ENCODE measurements around the gene STARD5.
"Not testable (repeated sequence)": the region's sequence is repeated elsewhere in the genome, so short reads cannot be mapped to it uniquely, and the experiment has no call there.

Gene STARD5, protein sequence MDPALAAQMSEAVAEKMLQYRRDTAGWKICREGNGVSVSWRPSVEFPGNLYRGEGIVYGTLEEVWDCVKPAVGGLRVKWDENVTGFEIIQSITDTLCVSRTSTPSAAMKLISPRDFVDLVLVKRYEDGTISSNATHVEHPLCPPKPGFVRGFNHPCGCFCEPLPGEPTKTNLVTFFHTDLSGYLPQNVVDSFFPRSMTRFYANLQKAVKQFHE

DNA sequence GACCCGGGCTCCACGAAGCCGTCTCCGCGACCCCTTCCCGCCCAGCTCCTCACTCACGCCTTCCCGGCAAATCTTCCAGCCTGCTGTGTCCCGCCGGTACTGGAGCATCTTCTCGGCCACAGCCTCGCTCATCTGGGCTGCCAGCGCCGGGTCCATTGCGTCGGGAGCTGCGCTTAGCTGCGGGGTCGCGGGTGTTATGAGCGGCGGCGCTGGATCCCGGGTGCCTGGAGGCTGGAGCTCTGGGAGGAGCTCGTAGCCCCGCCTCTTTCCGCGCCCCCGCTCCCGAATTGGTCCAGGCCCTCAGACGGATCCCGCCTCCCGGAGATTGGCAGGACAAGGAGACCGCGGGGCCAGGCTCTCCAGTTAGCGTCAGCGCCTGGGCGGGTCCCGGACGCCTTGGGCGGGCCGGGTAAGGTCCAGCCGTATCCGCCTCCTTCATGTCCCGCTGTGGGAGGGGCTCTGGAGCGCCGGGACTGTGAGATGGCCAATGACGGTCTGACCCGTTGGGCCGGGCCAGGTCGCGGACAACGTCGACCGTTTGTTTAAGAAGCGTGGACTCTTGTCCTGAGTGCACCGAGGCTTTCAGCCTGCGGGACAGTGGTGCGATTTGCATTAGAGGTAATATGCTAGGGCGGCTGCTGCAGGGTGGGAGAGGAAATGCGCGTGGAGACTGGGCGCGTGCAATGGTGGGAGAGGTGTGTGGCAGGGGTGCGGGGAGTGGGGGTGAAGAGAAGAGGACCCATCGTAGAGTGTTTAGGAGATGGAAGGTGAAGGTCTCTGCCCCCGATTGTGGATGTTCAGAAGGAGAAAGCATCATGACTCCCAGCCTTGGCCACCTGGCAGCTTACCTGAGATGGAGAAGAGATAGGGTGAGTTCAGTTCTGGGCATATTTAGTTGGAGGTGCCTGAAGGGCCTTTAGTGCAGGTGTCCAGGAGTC, at the start of gene STARD5:
TSS of gene STARD5 (minus strand) at position 198 of the 938 bp plus-strand sequence. CDS start at position 156, 42 bp downstream.
- DNase-seq, result peak; percentile 90

DNA sequence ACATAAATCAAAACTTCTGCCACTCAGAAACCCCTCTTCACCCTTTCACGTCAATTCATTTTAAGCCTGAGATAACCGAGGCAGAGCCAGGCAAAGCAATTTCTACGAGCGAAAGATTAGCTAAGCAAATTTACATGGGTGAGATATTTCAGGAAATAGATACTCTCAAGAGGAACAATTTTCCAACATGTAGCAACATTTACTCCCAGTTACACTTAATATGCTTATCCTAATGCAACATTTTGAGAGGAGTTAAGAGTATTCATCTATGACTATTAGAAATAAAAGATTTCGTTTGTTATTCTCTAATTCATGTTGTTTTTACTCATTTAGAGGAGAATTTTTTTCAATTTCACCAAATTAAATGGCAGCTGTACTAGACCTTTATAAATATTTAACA, 49.2 kb upstream of the STARD5 start:
- no peak for DNase-seq

DNA sequence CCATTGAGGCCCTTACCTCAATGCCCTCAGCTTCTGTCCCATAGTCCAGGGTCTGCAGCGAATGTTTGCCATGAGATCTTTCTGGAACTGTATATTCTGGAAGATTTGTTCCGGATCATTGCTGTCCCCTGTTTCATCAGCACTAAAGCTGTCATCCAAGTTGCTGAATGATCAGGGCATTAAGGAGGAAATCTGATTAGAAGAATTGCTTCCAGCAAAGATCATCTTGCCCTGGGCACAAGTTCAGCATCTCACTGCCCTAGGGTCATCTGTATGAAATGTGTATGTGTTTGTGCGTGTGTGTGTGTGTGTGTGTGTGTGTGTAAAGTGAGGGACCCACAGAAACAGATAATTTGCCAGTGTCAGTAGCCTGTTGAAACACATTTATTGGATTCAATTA, 48.6 kb upstream of the STARD5 start:
- no peak for DNase-seq

DNA sequence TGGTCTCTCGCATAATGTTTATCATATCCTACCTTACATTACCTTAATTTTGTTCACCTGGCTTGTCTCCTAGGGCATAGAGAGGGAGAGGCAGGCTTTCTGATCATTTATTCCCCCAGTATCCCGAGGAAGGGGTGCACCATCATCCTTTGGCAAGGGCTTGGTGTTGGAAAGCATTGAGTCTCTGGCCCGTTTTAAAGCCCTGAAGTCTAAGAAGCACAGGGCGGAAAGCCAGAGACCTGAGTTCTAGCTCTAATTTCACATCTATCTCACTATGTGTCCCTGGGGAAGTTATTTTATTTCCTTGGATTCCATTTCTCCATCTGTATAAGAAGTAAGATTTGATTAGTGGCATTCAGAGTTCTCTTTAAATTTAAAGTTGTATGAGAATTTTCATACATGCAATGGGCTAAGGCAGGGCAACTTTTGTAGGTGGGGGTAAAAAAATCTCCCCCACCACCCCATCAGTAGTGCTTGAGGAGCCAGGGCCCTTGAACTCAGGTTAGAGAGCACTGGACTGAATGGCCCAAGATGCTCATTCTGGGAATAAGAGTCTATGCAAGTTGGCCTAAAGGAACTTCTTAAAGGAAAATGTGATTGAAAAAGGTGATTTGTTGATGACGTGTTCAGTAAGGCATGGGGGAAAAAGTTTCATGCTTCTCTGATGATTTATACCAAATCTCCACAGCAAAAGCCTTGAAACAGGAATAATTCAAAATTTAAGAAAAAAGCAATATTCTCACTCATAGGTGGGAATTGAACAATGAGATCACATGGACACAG, 40.0 kb upstream of the STARD5 start:
- DNase-seq, result no peak

DNA sequence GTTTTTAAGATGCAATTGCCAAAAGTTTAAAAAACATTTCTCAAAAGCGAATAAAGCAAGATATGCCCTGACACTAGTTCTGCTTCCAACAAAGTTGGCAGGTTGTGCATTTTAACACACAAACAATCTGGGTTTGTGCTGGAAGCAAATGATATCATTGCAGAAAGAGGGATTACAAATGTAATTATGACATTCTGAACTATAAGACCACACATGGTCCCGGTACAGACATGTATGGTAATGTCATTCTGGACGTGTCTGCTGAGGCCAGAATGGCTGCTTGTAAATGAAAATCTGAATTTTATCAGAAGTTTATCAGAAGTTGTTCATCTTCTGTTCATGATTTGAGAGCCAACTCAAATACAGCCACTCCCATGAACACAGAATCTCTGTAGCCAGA, 39.3 kb upstream of the STARD5 start:
- no peak for DNase-seq

DNA sequence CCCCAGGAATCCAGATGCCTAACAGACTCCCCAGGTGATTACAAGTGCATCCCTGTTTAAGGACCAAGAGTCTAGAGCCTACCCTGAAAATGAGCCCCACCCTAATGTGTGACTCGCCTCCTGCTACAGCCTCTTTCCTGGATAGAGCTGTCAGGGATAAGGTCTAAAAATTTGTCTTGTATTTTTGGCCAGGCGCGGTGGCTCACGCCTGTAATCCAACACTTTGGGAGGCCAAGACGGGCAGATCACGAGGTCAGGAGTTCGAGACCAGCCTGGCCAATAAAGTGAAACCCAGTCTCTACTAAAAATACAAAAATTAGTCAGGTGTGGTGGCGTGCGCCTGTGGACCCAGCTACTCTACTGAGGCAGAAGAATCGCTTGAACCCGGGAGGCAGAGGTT, 38.8 kb upstream of the STARD5 start:
- DNase-seq, result no peak

DNA sequence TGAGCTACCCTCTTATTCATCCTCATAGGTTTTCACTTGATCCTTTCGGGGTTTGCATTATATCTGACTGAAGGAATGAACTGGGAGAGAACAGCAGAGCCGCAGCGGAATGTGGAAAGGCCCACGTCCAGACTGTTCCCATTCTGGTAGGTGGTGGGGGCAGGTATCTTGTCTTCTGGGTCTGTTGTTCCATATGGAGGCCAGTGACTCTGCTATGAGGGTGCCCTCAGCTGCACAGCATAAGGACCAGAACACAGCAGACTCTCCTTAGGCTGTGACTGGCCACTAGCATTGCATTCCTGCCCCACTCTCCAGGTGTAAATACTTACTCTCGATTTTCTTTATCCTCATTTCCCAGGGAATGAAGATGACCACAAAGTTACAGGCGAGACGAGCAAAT, 38.0 kb upstream of the STARD5 start:
- no peak for DNase-seq

DNA sequence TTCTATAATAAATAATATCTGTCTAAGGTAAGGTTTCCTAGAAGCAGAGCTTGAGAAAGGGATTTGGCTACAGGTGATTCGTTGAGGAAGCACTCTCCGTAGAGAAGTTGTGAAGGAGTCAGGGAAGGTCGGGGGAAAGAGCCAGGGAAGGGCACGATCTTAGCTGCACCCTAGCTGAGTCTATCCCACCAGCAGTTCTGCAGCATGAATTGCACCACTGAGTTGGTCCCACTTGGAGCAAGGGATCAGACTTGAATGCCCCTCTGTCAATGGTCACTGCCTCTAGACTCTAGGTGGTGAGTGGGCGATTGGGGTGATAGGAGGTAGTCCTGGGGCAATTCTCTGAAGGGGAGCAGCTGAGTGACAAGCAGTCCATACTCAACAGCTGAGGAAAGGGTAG, 36.5 kb upstream of the STARD5 start:
- DNase-seq, result no peak

DNA sequence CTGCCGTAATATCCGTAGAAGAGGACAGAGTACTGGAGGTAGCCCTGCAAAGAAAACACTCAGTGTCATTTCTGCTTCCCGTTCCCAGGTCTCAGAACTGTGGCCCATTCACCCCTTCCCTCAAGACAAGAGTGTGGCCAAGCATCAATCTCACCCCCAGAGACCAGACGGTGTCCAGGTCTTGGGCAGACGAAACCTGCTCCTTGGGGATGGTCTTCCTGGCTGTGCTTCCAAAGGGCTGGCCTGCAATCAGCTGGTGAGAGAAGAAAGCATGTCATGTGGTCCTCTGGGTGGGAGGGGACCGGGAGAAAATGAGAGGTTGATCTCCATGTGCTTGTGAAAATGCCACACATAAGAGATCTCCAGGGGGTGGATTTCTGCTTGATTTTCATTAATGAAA, 34.3 kb upstream of the STARD5 start:
- DNase-seq, result no peak

DNA sequence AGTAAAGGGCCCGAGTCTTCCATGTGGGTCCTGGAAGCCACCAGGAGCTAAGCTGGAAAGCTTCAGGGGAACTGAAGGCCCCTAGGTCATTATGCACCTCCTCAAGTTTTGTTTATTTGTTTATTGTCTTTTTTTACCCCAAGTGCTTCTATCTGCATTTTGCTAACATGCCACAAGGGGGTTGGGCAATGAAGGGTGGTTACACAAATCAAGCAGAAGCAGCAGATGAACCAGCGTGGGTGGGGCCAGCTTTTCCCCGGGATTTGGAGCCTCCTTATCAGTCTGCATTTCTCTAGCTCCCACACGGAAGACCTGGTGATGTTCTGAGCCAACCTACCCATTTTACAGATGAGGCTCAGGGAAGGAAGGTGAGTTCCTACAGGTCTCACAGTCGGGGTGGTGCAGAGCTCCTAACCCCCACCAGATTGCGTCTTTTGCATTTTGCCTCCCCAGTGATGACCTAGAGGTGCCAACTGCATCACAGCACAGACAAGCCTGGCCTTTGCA, 33.3 kb upstream of the STARD5 start:
- DNase-seq, result no peak

DNA sequence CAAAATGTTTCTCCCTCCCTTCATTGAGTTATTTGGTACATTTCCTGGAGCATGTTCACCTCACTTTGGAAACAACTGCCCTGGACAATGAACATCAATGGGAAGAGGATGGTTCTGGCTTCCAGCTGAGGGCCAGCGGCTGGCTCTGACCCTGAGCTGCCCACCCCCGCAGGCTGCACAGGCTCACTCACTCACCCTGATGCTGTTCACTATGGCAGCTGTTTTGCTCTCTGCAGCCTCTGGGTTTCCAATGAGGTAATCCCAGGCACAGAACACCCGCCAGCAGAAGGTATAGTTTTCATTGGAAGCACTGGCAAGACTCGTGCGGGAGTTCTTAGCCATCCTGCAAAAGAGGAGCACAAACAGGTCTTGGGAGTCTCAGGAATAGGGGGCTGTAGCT, 32.3 kb upstream of the STARD5 start:
- no peak for DNase-seq

DNA sequence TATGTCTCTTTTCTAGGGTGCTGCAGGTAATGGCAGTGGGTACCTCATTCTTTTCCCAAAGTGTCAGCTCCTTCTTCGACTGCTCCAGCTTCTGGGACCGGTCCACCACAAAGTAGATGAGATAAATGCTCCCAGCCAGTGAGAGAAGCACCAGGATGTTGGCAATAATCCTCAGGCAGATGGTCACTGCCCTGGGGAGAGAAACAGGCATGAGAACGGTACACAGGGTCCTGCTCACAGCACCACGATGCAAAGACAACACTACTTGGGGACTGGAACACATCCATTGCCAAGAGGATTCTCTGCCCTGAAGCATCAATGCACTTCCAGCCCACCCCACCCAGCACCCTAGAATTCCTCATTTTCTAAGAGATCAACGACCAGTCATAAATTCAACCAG, 27.7 kb upstream of the STARD5 start:
- DNase-seq, result no peak

DNA sequence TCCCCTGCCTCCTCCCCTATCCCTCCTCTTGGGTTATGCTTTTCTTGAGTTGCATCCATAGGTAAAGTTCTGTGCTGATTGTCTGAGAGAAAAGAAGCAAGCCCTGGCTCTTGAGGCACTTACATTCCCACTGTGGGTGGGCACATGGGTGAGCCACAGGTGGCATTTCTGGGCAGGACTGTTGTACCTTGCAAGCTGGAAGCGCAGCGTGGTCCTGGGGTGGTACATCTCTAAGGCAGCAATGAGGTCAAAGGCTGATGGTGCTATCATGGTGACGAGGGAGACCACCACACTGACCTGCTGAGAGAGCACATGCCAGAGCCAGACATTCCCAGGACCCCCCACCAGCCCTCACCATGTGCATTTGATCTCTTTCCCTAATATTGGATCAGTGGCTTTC, 25.3 kb upstream of the STARD5 start:
- DNase-seq, result no peak

DNA sequence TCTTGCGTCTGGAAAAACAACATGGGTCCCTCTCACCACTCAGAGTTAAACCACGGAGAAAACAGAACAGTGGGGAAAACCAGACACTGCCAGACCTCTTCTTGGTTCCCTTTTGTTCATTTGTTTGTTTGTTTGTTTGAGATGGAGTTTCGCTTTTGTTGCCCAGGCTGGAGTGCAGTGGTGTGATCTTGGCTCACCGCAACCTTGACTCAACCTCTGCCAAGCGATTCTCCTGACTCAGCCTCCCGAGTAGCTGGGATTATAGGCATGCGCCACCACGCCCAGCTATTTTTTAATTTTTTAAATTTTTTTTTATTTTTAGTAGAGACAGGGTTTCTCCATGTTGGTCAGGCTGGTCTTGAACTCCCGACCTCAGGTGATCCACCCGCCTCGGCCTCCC, 24.8 kb upstream of the STARD5 start:
- not testable (repeated sequence) for DNase-seq

DNA sequence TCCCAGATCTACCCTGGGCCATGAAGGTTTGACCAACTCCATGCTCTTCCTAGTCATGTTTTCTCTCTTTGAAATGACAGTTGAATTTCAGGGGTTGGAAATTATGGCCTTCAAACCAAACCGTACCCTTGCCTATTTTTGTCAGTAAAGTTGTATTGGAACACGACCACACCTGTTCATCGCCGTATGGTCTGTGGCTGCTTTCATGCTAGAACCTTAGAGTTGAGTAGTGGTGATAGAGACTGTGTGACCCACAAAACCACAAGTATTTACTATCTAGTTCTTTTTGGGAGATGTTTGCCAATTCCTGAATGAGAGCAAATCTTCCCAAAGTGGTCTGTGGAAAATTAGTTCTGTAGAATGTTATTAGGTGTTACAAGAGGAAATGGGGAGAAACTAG, 24.0 kb upstream of the STARD5 start:
- no peak for DNase-seq

DNA sequence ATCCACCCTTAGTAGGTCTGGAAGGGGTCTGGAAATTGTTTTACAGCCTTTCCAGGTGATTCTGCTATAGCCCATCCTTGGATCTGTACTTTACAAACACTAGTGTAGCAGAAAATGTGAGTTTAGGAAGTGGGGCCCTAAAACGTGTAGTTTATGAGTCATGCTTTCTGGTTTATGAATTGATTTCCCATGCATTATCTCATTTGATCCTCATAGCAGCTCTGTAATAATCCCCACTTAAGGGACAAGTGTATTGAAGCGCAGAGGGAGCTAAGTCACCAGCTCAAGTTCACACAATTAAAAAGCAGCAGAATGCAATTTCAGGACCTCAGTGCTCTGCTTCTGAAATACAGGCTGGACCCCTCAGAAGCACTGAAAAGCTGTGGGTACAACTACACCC, 22.7 kb upstream of the STARD5 start:
- no peak for DNase-seq

DNA sequence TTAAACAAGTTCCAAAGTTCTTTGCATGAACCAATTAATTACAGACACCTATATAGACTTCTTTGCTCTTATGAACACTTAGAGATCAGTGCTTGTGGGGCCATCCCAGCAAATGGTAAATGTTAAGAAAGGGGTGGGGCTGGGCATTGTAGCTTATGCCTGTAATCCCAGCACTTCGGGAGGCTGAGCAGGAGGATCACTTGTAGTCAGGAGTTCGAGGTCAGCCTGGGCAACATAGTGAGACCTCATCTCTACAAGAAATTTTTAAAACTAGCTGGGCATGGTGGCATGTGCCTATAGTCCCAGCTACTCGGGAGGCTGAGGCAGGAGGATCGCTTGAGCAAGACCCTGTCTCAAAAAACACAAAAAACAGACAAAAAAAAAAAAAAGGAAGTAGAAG, 19.4 kb upstream of the STARD5 start:
- DNase-seq, result no peak

DNA sequence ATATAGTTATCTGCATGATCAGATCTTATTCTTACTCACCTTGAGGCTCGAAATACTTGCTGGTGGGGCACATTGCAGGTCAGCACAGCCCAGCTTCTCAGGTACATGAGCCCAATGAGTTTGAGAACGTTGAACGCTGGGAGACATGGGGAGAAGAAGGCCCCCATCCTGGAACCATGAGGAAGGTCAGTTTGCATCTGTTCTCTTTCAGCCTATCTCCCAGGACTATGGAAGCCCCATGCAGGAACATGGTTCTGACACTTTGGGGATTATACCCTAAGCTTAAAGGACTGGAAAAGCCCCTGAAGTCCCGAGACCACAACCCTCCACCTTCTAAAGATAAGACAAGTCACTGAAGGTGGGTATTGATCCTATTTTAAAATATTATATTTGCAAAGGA, 17.4 kb upstream of the STARD5 start:
- DNase-seq, result no peak

DNA sequence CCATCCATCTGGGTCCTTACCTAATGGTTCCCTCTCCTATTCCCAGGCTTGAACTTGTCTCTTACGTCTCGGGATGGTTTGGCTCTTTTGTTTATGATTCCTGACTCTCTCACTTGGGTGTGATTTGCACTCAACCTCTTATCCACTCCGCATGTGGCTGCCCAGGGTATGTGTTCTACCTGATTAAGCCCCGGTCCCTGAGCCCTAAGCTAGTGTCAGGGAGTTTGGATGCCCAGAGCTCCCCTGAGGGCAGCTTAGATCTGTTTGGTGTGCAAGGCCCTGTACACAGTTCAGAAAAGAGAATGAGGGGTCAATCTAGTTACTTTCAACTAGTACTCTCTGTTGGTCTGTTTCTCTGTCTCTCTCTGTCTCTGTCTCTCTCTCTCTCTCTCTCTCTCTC, 15.9 kb upstream of the STARD5 start:
- DNase-seq, result no peak

DNA sequence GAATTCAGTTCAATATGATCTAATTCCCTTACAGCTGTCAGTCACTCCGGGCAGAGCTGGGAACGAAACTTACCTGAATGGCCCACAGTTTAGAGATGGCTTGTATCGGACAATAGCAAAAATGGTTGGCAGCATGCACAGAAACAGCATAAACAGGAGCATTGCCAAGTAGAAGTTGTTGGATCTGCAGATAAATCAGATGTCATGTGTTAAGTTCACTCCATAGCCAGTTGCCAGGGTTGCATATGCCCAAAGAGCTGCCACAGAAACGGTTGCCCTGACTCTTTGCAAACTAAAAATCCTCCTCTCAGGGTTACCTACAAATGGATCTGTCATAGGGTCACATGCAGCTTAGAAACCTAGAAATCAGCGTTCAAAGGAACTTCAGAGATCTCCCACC, 15.4 kb upstream of the STARD5 start:
- DNase-seq, result no peak

DNA sequence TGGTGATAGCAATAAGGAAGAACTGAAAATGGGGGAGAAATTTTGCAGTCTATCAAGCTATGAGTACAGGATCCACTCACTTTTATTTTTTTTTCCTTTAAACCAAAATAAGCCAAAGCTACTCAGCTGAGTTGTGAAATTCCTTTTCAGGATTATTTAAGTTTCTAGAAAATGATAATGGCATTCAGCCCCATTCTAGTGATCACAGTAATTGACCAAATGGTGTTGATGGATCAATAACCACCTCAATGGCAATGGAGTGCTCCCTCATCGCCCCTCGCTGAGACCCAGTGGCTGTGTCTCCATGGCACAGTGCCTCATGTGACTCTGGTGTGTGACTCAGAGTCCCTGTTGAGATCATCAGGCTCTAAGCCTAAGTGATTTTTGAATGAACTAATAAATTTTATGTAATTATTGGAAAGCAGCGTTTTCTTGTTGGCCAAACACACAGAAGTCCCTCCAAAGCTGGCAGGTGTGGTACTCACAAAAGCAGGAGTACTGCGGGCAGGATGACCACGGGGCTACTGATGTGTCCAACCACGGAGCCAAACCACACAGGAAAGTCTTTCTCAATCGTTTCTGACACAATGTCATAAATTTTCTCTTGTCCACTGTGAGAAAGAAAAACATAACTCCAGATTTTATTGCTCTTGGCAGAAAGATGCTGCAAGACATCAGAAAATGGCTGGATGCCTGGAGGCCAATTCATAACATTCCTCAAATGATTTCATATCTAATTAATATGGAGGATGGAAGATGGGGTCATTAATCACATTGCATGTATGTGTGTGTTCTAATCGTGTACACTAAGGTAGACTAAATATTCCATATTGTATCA, 14.4 kb upstream of the STARD5 start:
- DNase-seq, result no peak

DNA sequence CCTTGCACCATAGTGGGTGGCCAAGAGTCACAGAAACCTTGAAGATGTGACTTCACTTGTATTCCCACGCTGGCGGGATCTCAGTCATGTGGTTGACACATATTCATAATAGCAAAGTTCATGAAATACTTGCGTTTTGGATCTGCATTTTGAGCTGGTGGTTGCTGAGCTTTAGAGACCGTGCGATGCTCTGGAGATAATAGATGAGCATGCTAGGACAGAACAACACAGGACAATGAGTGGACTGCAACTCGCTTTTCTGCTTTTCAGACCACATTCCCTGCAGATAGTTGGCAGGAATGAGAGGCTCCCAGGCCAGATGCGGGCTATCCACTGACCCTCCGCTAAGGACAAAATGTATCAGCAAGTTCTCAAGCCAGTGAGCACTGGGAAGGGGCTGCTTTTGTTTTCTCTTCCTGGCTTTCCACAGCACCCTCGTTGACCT, 13.8 kb upstream of the STARD5 start:
- DNase-seq, result no peak

DNA sequence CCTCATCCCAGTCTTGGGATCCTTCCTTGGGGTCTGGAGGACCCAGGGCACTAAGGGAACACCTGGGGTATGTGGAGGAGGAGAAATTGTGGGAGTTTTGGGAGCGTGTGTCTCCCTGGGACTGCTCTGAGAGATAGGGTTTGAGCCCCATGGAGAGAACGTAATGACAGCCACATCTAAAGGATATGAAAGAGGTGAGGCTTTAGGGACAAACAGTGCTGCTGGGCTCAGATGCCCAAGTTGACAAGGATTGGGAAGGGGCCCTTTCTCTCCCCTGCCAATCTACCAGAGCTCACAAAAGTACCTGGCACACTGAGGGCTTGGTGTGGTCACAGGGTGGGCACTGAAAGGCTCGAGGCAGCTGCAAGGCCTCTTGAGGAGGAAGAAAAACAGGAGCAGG, 13.3 kb upstream of the STARD5 start:
- no peak for DNase-seq
